ENCODE data around the gene USP20.

USP20 gene

DNA sequence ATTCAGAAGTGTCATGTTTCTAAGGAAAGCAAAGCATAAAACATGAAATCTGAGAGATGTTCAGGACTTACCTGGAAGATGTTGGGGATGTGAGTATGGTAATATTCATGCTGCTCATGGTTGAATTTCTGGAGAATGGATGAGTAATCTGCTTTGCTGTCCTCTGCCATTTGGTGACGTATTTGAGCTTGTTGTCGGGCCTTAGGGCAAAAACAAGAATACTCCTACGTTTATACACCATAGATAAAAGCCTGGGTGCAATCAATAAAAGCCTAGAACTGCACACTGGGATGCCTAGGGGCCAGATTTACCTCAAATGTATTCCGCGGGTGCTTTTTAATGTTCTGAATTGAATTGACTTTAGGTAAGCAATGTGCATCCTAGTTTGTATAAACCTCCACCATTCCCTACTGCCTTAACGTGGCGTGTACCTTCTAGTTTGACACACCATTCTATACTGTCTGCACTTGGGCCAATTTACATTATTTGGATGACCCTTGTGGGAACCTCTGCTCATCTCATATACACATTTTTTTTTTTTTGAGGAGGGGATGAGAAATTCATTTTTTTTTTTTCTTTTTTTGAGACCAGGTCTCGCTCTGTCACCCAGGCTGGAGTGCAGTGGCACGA lies 94.4 kb downstream of the USP20 start:
- no peak for DNase-seq

DNA sequence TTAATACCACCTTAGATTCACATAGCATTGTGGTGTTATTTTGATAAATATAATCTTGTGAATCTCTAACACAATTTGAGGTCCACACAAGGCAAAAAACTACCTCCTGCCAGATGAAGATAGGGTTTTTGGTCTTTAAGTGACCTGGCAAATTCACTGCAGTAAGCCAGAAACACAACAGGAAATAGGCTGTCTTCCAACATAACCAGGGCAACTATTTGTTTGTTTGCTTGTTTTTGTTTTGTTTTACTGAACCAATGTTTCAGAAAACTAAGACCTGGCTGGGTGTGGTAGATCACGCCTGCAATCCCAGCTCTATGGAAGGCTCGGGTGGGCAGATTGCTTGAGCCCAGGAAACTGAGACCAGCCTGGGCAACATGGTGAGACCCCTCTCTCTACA lies 95.5 kb downstream of the USP20 start:
- no peak for DNase-seq

Measured in DMS53 (cell line).